Left lung (tissue), 10 donors: Measurements from ENCODE around the gene RPP30. TPM values are rescaled to one million over a fixed set of nuclear protein-coding genes. Genes with fewer than 3 reads are reported as not detected.

ENCODE experiments used
- ATAC-seq: fragments of 200-7000 bp; cut with Tn5 transposase; one replicate; pipeline ENCODE4 v1.9.1; 2020; ENCODE audit warnings: moderate library complexity
- DNase-seq, 4 donors: peaks; one replicate each; pipeline ENCODE4 v3.0.0-alpha.2; 2013 to 2020
- H3K27ac ChIP-seq, 2 donors: fragments of 200-600 bp; sonication (generic) in 1 of 2; one replicate each; pipeline versions ENCODE4 v1.5.0 to v1.8.0; 2020 to 2021
- H3K27me3 ChIP-seq, 2 donors: fragments of 200-600 bp; sonication (generic) in 1 of 2; one replicate each; pipeline versions ENCODE4 v1.5.0 to v1.8.0; 2020 to 2021
- H3K36me3 ChIP-seq, 2 donors: fragments of 200-600 bp; sonication (generic) in 1 of 2; one replicate each; pipeline versions ENCODE4 v1.5.0 to v1.8.0; 2020 to 2021
- H3K4me1 ChIP-seq, 2 donors: fragments of 200-600 bp; one replicate each; pipeline ENCODE4 v1.8.0; 2021
- H3K4me3 ChIP-seq, 2 donors: fragments of 200-600 bp; sonication (generic) in 1 of 2; one replicate each; pipeline versions ENCODE4 v1.5.0 to v1.8.0; 2020 to 2021; ENCODE audit warnings: mild to moderate bottlenecking in 1 of 2
- H3K9me3 ChIP-seq, 2 donors: fragments of 200-600 bp; sonication (generic) in 1 of 2; one replicate each; pipeline versions ENCODE4 v1.5.0 to v1.8.0; 2020 to 2021
- CTCF ChIP-seq, 2 donors: fragments of 200-600 bp; sonication (generic) in 1 of 2; IDR thresholded peaks; one replicate each; pipeline versions ENCODE4 v1.5.0 to v1.8.0; 2021; ENCODE audit warnings: antibody characterized with exemption in 2 of 2
- intact Hi-C, 2 donors: fragments of 100-400 bp; cut with DNase I; formaldehyde crosslinking; loops; one replicate each; pipeline versions ENCODE4 v1.11.2 to v1.14.2; 2022
- polyA plus RNA-seq, 6 donors: library from polyadenylated mRNA; unstranded; fragments of 120-200 nt; gene quantifications; one replicate each; pipeline ENCODE4 v1.2.1, GENCODE V29; 2013; ENCODE audit not compliant: insufficient read length in 6 of 6
- total RNA-seq, 2 donors: library from RNA; stranded (reverse); fragmentation: NEBNext Ultra II Directional; extraction: Animal tissue kit (Norgen Biotek cat#: 25700); gene quantifications; one replicate each; pipeline ENCODE4 v1.2.1, GENCODE V29; 2021
- donor health status: DM: no; HTN: yes; CAD: no.
- donor health status: DM: no; HTN: no; CAD: no.

The RPP30 gene
- total and polyA plus RNA-seq, 8 donors: 26.3 to 60.6 (median 52.3) TPM

- peak; percentile 57 to 67 for TF ChIP-seq CTCF (IDR thresholded peaks at IDR 0.05)
- intact Hi-C loops: loop anchor here in 1 of 2 donors (10.0 kb wide), 1 partner anchor 108 kb away; no protein-coding TSS in a partner anchor
- Histone ChIP-seq H3K27ac (no peak overlapping the region), H3K27me3 (peaks cover 6 to 53% of the 10 kb centered on the region in 2 donors), H3K36me3 (no peaks in the 10 kb centered on the region), H3K4me1 (peaks cover 0 to 15% of the 10 kb centered on the region in 2 donors), H3K4me3 (no peak overlapping the region), H3K9me3 (no peaks in the 10 kb centered on the region)
- DNase-seq (no peak), ATAC-seq (peak; percentile 51)
These were observed 8.8 kb upstream of the RPP30 start for GRCh38 chr10:90862908-90863514.

- Histone ChIP-seq H3K4me3 (no peak overlapping the region), H3K36me3 (no peaks in the 10 kb centered on the region), H3K27ac (no peak overlapping the region), H3K9me3 (peaks cover 0 to 5% of the 10 kb centered on the region in 2 donors), H3K27me3 (peaks cover 6 to 49% of the 10 kb centered on the region in 2 donors), H3K4me1 (no peaks in the 10 kb centered on the region)
- intact Hi-C loops: loop anchor here in 1 of 2 donors (10.0 kb wide), 1 partner anchor 111 kb away; no protein-coding TSS in a partner anchor
- no peak for TF ChIP-seq CTCF (IDR thresholded peaks at IDR 0.05)
- ATAC-seq: no peak
- DNase-seq: peak in 1 of 4 donors; percentile 44
These were observed 6.4 kb upstream of the RPP30 start for GRCh38 chr10:90865401-90865800.

- no peak overlapping the region for H3K4me3 ChIP-seq
- DNase-seq (no peak), ATAC-seq (no peak)
- TF ChIP-seq CTCF (IDR thresholded peaks at IDR 0.05): no peak
- H3K36me3 ChIP-seq: no peaks in the 10 kb centered on the region
- no peak overlapping the region for H3K27ac ChIP-seq
- H3K27me3 ChIP-seq: peaks cover 6 to 43% of the 10 kb centered on the region in 2 donors
- peaks cover 0 to 5% of the 10 kb centered on the region in 2 donors for H3K9me3 ChIP-seq
- H3K4me1 ChIP-seq: peaks cover 0 to 4% of the 10 kb centered on the region in 2 donors
- intact Hi-C loops: loop anchor here in 1 of 2 donors (10.0 kb wide), 1 partner anchor 111 kb away; no protein-coding TSS in a partner anchor
These were observed 5.7 kb upstream of the RPP30 start for GRCh38 chr10:90866050-90866598.

GRCh38 chr10:90871279-90871765, 452 bp upstream of the RPP30 start:
- ATAC-seq: peak; percentile 81
- intact Hi-C loops: no loop called here

More at GRCh38 chr10:90871279-90871765, 452 bp upstream of the RPP30 start:
- peak overlapping the region; percentile 69 to 85 for H3K4me3 ChIP-seq
- peaks cover 7 to 31% of the 10 kb centered on the region in 2 donors for H3K4me1 ChIP-seq
- peak overlapping the region; percentile 35 to 61 for H3K27ac ChIP-seq
- peaks cover 0 to 5% of the 10 kb centered on the region in 2 donors for H3K9me3 ChIP-seq
- H3K27me3 ChIP-seq: peaks cover 0 to 23% of the 10 kb centered on the region in 2 donors
- peaks cover 0 to 10% of the 10 kb centered on the region in 2 donors for H3K36me3 ChIP-seq
- peak in 1 of 4 donors; percentile 65 for DNase-seq
- peak in 1 of 2 donors; percentile 13 for TF ChIP-seq CTCF (IDR thresholded peaks at IDR 0.05)
